ENCODE results near the gene SLC31A2.

Gene SLC31A2

DNA sequence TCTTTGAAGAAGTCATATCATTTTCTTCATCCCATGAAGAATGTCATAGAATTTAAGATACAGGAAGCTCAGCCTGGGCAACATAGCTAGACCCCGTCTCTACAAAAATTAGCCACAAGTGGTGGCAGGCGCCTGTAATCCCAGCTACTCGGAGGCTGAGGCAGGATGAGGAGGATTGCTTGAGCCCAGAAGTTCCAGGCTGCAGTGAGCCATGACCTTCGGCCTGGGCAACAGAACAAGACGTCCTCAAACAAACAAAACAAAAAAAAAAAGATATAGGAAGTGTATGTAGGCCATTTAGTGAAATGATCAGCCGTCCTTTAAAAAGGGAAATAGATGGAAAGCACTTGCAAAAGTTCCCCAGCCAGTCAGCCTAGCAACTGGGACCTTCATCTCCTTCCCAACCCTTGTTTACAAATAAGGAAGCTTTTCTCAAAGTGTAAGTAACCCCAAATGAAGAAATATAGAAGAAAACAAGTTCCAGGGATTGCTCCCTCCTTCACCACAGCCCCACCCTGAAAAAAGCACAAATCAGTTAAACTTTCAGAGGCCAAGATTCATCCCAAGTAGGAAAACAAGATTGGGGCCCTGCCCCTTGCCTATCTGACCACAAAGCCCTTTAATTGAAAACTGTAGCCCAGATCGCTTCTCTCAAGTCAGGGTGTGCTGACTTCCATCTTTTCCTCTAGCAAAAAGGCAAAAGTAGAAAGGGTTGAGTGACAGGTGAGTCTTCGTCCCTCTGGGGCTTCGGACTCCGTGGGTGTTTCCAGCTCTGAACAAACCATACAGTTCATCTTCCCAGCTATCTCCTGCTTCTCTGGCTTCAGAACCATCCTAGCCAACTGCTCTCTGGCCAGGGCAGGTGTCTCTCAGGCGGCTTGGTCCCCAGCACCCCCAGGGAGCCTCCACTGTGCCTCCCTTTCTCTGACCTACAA, 1.2 kb downstream of the SLC31A2 start:
- DNase-seq: no peak

DNA sequence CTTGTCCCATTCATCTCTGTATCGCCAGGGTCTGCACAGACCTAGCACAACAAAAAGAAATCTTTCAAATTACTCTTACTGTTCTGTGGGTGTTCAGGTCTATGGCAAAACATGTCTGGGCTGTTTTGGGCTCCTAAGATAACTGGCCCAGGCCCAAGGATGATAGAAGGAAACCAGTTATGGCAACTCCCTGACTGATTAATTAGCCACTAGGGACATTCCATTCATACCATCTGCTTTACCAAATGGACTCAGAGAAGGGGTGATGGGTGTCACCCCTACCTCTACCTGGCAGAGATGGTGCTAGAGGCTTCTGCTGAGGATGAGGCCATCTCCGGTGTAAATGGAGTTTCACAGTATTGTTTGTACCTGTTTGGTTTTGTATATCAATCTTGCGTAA, 1.9 kb downstream of the SLC31A2 start:
- no peak for DNase-seq

DNA sequence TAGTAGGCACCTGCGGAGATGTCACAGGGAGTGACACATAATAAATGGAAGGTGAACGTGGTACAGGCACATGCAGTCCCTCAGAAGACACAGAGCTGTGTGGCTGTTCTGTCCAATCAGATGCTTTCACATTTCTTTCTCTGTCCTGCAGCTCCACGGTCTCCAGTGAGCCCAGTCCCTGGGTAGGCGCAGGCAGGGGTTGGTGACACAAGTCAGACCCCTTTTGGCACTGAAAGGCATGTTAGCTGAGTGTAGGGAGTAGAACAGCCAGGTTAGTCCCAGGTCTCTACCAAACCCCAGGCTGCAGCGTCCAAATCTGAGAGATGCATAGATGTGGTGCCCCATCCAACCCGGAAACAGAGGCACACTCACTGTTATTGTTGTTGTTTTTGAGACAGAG, 2.8 kb downstream of the SLC31A2 start:
- no peak for DNase-seq

DNA sequence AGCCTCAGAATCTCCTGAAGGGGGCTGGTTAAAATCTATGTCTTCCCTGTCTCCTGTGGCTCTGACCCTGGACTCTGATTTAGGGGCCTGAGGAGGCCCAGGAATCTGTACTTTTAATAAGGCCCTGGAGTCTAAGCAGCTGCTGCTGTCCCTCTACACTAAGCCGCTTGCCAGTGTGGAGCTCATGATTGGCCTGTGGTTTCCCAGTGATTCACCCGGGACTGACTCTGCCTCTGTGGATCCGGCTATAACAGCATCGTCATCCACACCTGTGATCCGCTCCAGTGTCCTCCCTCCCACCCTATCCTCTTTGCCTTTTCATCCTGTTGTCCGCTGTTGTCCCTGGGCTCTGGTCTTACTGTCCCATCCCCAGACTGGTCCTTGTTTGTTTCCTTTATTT, 3.7 kb downstream of the SLC31A2 start:
- DNase-seq: no peak

DNA sequence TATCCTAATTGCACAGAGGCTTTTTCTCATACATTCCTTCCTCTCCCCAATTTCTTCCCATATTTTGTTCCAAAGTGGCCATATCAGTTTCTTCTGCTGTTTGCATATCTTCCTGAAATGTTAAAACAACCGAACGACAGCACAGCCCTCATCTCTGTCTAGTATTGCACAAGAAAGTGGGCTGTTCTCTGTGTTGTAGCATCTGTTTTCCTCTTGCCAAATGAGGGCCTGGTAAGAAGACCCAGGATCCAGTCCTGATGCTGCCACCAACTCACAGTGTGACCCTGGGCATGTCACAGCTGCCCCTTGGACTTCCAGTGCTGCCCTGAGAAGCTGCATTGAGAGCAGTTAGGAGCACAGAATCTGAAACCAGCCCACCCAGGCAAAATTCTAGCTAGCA, 4.1 kb downstream of the SLC31A2 start:
- no peak for DNase-seq

DNA sequence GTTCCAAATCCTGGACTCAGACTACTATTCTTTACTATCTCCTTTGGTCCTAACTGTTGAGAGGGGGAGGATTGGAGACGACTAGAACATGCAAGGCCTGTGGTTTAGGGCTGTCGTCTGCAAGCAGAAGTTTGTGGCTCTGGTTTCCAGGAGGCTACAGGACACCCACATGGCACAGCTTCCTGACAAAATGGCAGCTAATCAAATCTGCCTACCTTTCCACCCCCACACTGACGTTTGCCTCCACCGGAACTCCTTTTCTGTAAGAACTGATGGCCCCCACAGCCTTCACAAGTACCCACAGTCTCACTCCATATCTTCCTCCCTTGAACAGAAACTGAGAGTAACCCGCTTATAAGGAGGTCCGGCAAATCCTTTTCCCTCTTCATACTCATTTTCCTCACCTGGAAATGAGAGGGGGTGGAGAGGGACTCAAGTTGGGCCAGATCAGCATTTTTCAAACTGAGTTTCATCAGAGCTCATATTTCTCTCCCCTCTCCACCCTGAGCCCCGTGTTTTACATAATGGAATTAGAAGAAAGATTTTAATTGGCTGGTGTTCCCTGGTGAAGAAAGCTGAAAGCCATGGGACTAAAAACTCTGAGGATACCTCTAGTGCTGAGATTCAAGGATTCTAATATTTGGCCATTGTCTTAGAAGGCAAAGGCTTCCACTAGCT, 5.2 kb downstream of the SLC31A2 start:
- no peak for DNase-seq

DNA sequence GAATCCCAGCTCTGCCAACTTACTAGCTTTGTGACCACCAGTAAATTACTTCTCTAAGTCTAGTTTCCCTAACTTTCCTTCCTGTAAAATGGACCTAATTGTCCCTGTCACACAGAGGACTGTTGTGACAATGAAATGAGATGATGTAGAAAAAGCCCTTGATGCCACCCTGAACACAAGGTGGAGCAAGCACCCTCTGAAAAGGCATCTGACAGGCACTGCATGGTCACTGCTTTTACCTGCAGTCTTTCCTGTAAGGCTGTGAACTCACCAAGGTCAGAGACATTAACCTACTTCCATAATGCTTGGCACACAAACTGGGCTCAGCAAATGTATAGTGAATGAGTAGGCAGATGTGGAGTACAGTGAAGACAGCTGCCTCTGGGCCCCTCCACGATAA, 6.1 kb downstream of the SLC31A2 start:
- no peak for DNase-seq

DNA sequence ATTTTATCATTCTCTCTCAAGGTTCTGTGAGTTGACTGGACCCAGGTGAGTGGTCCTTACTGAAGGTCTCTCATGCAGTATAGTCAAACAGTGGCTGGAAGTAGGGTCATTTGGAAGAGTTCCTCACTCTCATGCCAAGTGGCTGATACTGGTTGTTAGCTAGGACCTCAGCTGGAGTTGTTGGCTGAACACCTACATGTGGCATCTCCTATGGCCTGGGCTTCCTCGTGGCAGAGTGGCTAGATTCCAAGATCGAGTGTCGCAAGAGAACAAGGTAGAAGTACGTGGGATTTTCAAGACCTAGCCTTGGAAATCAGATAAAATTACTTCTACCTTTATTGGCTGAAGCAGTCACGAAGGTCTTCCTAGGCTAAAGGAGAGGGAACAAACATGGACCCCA, 7.6 kb downstream of the SLC31A2 start:
- DNase-seq: no peak

DNA sequence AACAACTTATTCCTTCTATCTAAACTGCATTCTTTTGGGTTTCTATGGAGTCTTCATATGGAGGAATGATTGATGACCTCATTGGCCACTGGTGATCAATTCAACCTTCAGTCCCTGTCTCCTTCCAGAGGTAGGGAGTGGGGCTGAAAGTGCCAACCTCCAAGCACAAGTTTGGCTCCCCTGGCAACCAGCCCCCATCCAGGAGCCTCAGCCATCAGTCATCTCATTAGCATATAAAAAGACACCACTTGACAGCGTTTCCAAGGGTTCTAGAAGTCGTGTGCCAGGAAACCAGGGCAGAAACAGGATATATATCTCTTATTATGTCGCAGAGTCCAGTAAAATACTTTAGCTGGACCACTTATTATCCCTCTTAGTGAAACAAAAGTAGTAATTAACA, 9.8 kb downstream of the SLC31A2 start:
- no peak for DNase-seq

DNA sequence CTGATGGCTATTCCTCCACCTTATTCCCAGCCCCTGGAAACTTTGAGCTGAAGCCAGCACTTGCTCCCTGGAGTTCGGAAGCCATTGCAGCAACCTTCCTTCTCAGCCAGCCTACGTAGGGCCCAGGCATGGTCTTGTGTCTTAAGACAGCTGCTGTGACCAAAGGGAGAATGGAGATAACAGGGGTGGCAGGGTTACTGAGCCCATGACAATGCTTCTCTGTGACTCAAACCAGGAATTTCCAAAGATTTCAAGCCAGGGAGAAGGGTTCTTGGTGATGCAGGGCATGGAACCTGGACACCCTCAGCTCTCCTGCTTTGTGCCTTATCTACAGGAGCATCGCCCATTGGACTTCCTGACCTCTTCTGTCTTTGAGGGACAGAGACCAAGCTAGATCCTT, 12.2 kb downstream of the SLC31A2 start:
- DNase-seq: no peak

DNA sequence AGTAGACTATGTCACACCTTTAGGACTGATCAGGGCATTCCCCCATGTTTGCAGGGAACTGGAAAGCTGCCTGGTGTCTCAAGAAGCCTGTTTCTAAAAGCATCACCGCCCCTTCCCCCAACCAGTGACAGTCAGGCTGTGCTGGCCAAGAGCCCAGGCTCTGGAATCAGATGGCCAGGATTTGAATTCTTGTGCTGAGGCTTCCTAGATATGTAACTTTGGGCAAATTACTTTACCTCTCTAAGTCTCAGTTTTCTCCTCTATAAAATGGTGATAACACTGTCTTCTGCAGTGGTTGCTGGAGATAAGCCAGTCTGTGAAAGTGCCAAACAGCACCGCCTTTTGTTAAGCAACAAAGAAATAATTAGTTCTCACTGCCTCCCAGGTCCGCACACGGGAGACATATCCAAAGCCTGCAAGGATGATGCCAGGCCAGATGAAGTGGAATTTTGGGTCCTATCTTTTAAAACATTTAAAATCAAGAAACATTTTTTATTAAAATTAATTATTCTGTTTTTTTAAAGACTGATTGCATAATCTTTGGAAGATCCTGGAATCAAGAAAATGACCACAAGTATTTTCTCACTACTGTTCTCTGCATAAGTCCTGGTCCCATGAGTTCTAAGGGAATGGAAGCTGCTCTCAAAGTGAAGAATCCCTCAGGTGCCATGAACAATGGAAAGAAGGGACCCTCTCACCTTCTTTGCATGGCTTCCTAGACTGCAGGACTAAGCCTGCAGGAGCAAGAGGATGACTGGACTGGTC, 13.9 kb downstream of the SLC31A2 start:
- no peak for DNase-seq

DNA sequence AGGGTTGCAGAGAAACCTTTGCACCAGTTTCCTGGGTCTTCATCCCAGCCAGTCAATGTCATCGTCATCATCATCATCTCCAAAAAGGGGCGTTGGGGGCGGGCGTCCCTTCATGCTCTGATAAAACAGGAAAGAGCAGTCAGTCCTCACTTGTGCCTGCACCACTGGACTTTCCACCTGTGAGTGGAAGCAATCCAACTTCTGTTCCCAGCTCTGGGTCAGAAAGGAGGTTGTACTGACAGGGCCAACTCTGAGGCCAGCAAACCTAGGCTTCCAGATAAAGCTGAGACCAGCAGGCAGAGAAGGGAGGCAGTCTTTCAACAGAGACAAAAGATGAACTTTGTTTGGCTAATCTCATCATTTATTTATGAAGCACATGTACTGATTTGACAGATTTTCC, 15.2 kb downstream of the SLC31A2 start:
- DNase-seq: no peak

DNA sequence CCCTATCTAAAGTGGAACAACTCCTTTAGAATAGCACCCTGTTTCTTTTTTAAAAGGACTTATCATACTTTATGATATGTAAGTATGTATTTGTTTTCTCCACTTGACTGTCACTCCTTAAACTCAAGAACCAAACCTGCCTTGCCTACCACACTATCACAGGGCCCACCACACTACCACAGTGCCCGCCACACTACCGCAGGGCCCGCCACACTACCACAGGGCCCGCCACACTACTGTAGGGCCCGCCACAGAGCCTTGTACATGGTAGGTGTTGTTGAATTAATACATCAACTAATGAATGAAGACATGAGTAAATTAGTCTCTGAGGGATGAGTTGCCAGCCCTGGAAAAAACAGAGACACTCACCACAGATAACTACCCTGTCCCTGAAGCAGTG, 18.0 kb downstream of the SLC31A2 start:
- no peak for DNase-seq

DNA sequence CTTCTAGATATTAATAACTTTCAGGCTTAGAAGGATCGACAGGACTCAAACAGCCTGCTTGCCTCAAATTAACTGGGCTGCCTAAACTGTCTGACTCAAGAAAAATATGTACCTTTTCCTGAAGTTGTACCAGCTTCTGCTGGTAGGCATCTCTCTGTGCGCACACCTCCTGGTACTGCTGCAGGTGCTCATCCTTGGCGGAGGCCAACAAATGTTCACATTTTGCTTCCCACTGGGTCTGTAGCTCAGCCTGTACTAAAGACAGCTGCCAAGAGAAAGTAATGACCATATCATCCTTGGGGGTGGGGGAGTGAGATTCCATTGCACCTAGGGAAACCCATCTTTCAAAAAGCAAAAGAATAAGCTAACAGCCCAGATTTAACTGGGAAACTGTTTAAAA, 22.5 kb downstream of the SLC31A2 start:
- DNase-seq: no peak

DNA sequence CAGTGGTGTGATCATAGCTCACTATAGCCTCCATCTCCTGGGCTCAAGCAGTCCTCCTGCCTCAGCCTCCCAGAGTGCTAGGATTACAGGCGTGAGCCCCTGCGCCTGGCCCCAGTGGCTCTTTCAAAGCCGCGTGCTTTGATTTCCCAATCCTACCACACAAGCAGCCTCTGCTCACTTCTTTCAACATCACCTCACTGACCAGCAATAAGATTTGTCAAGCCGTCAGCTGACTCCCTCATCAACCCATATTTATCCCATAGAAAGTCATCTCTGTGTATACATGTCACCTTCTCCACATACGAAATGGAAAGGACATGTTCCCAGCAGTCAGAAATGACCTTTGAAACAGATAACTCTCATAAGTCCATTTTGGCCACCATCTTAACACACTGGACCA, 26.0 kb downstream of the SLC31A2 start:
- no peak for DNase-seq

DNA sequence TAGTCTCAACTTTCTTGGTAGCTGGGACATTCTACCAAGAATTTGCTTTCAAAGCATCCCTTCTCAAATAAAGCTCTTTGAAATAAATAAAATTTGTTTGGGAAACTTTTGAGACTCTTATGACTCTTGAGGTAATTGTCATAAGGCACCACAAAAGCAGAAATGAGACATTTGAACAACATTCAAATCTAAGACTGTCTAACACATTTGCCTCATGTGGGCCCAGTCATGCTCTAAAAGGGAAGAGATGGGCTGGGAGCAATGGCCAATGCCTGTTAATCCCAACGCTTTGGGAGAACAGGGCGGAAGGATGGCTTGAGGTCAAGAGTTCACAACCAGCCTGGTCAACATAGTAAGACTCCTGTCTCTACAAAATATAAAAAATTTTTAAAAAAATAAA, 26.4 kb downstream of the SLC31A2 start:
- no peak for DNase-seq

DNA sequence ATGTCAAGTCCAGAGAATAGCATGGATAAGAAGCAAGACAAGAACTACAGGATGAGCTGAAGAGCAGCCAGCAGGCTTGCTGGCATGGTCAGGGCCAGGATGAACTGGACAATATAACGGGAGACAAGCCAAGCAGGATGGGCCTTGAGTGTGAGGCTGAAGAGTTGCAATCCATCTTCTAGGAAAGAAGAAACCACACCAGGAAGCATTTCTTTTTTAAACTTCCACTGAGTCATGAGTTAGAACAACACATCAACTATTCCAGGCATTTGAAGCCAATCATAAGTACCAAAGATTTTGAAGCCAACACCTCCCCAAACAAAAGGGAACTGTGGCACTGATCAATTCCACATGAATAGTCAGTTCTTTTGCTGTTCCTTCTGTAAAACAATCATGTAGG, 27.3 kb downstream of the SLC31A2 start:
- DNase-seq: no peak

DNA sequence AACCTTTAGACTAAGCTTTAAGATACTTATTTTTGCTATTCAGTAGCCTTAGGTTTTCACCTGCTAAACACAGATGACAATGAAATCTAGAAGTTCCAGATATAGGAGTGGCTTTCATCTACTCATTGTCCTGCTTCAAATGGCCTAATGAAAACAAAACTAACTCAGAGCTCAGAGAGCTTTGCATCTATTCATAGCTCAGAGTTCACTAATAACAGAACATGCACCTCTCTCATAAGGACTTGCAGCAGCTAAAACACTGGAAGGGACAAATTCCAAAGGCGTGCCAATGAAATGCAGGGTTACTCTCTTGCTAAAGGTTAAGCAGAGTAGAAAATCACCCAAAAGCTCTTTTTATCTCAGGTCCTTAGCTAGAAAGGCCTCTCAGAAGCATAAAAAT, 29.0 kb downstream of the SLC31A2 start:
- DNase-seq: no peak

DNA sequence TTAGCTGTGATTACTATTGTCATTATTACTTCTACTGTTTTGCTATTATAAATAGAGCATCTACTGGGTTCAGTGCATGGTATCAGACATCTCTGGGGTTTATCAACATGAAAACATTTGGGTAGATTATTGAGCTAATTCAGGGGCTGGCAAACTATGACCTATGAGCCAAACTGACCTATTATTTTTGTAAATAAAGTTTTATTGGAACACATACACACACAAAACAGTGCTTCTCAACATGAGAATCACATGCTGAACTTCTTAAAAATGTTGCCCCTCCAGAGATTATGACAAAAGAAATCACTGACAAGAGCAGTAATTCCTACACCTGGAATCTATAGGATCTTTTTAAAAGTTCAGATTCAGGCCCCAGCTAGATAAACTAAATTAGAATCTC, 30.4 kb downstream of the SLC31A2 start:
- no peak for DNase-seq

DNA sequence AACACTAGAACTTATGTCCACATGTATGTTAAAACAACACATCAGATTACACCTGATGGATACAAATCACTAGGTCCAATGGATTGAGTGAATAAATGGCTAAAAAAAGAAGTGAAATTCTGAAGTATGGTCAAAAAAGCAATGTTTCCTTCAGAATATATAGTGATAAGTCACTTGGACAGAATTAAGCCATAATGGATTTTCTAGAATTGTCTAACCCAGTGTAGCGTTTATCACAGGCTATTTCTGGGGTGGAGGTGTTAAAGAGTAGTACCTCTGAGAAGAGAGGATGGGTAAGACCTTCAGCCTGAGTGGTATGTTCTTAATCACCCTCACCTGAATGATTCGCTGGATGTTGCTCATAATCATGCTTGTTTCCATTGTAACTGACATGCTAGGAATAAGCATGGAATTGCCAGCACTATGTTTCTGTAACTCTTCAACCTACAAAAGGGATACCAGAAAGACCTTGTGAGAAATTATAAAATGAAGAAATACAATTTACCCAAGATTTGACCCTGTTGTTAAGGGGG, 33.2 kb downstream of the SLC31A2 start:
- DNase-seq: no peak

DNA sequence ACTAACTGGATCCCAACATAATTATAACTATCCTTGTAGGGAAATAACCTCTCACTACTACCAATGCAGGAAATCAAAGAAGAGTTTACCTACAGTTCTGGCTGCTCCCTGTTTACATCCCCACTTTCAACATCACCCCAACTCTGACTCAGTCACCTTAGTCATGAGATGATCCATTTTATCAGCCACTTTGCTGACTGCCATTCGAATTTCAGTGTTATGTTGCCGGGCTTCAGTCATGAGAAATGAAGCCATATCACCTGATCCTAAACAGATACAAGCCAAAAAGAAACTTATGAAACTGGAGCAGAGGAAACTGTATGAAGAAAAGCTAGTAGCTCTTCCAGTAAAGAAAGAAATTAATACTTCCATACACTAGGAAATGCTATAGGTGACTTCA, 33.7 kb downstream of the SLC31A2 start:
- no peak for DNase-seq

DNA sequence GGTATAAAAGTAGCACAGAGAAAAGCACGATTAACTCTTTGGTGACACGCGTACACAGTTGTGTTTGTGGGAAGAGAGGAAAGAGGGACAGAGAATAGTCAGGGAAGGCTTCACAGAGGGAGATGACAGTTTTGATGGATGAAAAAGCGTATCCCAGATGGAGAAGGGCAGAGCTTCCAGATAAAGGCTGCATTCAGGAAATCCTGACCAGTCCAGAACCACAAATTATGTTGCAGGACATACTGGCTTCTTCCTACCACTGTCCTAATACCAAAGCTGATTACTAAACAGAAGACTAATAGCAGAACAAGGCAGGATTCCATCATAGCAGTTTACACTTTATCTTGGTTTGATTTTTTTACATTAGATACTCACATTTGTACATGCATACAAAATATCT, 34.5 kb downstream of the SLC31A2 start:
- no peak for DNase-seq

DNA sequence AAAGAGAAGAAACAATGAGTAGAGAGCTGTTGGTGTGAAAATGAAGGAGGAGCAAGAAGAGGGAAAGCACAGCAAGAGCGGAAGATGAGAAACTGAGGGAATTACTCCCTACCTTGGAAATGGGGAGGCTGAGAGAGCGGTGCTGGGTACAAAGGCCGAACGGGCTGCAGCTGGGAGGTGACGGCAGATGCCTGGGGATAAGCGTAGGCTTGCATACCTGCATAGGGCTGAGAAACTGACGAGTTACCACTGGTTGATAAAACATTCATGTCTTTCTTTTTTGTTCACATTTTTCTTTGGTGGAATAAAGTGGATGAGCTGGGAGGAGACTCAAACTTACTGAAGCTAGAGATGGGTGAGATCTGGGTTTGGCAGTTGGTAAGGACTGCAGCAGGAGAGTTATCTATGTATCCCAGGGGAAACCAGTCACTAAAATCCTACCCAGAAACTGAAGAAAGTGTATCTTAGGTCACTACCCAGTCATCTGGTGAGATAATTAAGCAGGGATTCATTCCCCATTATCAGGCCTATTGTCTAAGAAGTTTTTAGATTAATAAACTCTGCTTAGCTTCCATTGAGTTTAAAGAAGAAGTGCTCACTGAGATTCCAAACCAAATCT, 35.4 kb downstream of the SLC31A2 start:
- DNase-seq: no peak
